Activated CD8-positive, alpha-beta memory T cell treated with anti-CD3 and anti-CD28 coated beads, Interleukin-2, amount 50 U/mL, for 48 hours (primary cell): ENCODE data around the gene C15orf40.
"Not testable (repeated sequence)": the region's sequence is repeated elsewhere in the genome, so short reads cannot be mapped to it uniquely, and the experiment has no call there.

Experiments used
- DNase-seq: peaks from one replicate; pipeline ENCODE4 v3.0.0-alpha.2; 2020

Gene C15orf40

DNA sequence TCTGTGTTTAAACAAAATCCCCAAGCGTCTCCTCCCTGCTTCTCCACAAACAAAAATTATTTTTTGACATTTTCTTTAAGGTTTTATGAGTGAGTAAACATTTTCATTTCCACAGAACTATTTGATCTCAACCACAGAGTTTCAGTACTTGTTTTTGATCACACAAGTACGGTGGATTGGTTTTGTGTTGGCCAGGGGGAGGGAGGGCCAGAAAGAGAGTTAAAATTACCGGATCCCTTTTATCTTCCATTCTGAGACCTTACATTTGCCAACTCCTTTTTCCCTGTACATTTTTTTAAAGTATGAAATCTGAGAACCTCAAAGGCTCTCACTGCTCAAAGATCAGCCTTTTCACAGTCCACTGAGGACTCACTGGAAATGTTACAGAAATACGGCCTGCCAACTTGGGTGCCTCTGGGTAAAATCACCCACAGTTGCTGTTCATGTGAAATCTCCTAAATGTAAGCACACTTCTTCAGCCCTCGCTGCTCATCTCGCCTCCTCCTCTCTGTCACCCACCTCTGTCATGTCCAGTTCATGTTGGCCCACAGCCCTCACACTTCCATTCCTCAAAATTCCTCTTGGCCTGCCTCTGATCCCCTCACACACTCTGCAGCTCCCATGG lies 60.6 kb downstream of the C15orf40 start:
- no peak for DNase-seq

DNA sequence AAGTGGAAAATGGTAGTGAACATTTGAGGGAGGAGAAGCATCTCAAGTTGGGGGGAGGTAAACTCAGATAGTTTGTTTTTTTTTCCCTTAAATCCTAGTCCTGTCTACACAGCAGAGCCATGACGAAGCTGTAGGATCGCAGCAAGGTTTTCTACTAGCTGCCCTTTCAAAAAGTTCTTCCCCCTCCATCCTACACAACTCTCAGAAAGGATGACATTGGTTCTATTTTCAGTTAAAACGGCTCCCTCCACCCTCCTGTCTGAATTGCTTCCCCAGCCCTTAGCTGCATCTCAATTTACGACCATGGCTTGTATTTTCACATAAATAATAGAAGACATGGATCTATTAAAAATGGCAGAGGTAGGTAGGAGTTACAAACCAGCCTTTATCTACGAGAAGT lies 61.1 kb downstream of the C15orf40 start:
- DNase-seq = no peak

DNA sequence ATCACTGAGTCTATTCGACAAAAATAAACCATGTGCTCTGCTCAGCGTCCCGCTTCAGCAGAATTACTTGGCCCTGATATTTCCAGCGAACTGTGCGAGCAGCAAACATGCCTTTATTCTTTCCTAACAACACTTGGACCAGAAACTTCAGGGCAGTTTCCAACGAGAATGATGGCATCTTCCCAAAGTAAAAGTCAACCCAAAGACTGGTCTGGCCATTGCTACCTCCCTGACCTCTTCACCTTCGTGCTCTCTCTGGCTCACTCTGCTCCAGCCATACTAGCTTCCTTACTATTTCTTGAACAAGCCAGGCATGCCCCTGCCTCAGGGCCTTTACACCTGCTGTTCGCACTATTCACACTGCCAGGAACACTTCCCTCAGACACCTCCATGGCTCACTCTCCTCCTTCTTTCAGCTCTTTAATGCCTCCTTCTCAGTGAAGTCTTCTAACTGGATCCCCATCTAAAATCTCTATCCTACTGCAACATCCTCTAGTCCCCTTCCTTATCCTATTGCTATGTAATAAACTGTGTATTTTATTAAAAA lies 65.2 kb downstream of the C15orf40 start:
- no peak for DNase-seq

DNA sequence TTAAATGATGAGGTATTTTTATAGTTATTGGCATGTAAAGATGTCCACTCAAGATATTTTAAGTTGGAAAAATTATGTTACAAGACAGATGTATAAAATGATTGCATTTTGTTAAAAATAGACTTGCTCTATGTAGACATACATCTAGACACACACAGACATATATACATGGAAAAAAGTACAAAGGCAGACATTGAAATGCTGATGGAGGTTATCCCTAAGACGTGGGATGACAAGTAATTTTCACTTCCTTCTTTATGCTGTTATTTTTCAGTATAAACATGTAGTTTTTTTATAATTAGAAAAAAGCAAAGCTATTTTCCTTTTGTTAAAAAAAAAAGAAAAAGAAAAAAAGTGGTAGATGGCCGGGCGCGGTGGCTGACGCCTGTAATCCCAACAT lies 66.1 kb downstream of the C15orf40 start:
- DNase-seq = no peak

DNA sequence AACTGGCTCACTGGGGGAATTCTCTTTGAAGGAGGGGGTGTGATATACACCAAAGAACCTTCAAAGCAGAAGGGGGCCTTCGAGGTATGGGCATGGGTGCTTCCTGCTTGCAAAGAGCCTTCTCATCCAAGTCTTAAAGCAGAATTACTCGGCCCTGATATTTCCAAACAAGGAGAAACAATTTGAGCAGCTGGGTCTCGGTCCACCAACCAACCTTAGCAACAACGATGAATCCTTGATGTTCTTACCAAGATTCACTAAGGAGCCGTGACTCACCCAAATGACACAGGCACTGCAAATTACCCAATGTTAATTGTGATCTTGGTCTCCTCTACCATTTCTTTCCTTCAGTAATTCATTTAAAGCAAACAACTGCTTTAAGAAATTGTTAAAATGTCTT lies 66.6 kb downstream of the C15orf40 start:
- no peak for DNase-seq

DNA sequence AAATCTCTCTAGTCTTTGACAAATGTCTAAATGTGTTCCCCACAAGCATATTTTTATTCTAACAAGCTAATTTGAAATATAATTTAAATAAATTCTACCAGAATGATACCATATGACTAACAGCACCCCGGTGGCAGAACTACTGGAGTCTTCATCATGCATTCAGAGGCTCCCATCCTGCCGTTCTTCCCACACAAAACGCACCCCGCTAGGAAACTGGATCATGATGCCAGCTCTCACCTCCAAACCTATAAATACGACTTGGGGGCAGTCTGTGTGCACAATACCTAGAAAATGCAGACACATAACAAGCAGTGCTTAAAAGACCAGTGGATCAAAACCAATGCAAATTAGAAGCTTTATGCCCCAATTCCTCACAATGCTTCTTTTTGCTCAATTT lies 67.4 kb downstream of the C15orf40 start:
- DNase-seq = no peak

DNA sequence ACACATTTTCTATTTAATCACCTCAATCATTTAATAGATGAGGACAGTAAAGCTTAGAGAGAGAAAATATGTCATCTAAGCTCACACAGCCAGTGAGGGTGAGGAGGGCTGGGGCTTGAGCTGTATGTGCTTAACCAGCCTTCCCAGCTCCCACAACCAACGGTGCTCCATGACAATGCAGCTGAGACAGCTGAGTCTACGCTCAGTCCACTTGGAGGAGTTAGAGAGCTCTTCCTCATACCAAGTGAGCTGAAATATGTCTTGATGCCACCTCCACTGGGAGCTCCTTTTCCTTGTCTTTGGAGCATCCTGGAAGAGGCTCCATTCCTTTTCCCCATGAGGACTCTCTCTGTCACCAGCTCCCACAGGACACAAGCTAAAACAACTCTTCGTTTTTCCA lies 68.3 kb downstream of the C15orf40 start:
- DNase-seq = no peak

DNA sequence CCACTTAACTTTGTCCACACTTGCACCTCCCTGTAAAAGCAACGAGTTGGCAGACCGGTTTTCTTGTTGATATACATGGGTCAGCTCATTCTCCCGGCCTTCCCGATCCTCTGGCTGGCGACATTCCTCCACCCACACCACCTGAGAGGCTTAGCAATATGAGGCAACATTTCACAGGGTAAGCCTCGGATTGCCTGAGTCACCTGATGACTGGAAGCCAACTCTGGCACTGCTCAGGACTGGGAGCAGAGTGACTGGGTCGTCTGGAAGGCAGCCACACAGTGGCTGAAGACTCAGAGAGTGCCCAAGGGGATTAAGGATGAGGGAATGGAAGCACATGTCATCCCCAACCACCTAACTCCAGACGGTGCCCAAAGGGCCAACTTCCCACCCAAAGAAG lies 68.7 kb downstream of the C15orf40 start:
- no peak for DNase-seq

DNA sequence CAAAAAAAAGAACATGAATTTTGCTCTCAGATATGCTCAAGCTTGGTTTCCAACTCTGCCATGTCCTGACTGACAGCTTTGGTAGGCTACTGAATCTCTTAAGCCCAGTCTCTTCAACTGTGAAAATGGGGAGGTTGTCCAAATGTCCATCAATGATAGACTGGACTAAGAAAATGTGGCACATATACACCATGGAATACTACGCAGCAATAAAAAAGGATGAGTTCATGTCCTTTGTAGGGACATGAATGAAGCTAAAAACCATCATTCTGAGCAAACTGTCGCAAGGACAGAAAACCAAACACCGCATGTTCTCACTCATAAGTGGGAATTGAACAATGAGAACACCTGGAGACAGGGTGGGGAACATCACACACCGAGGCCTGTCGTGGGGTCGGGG lies 71.8 kb downstream of the C15orf40 start:
- DNase-seq = not testable (repeated sequence)
